H9 (cell line): Measurements from ENCODE around the gene UQCC2. TPM values are rescaled to one million over a fixed set of nuclear protein-coding genes. Genes with fewer than 3 reads are reported as not detected.

ENCODE experiments used
- DNase-seq: peaks from one replicate; pipeline ENCODE4 v3.0.0-alpha.2; 2017
- H2AFZ ChIP-seq: one replicate; pipeline ENCODE4 v1.6.1; 2013; ENCODE audit warnings: mild to moderate bottlenecking, low read length, control low read depth, moderate library complexity
- H2AK5ac ChIP-seq: 2 replicates; pipeline ENCODE4 v1.6.1; 2013; ENCODE audit warnings: low read length, control low read depth, mixed read lengths; ENCODE audit not compliant: insufficient read length
- H2BK120ac ChIP-seq: one replicate; pipeline ENCODE4 v1.6.1; 2013; ENCODE audit warnings: low read depth, mild to moderate bottlenecking, low read length, control low read depth, inconsistent platforms; ENCODE audit not compliant: poor library complexity, severe bottlenecking
- H2BK12ac ChIP-seq: 2 replicates; pipeline ENCODE4 v1.6.1; 2013; ENCODE audit warnings: low read length, control low read depth, mixed read lengths, low read depth; ENCODE audit not compliant: insufficient read length
- H2BK15ac ChIP-seq: 2 replicates; pipeline ENCODE4 v1.6.1; 2013; ENCODE audit warnings: low read depth, low read length, control low read depth
- H2BK20ac ChIP-seq: one replicate; pipeline ENCODE4 v1.6.1; 2013; ENCODE audit warnings: low read depth, mild to moderate bottlenecking, low read length, control low read depth, inconsistent platforms; ENCODE audit not compliant: poor library complexity, severe bottlenecking
- H2BK5ac ChIP-seq: 2 replicates; pipeline ENCODE4 v1.6.1; 2013; ENCODE audit warnings: low read length, control low read depth, mixed read lengths; ENCODE audit not compliant: insufficient read length
- H3K14ac ChIP-seq: 2 replicates; pipeline ENCODE4 v1.6.1; 2013; ENCODE audit warnings: low read length, control low read depth; ENCODE audit not compliant: insufficient read depth
- H3K18ac ChIP-seq: 2 replicates; pipeline ENCODE4 v1.6.1; 2013; ENCODE audit warnings: low read depth, mild to moderate bottlenecking, mixed read lengths, low read length, control low read depth; ENCODE audit not compliant: insufficient read length
- H3K23ac ChIP-seq: 2 replicates; pipeline ENCODE4 v1.6.1; 2013; ENCODE audit warnings: low read length, control low read depth, mixed read lengths, low read depth; ENCODE audit not compliant: insufficient read length
- H3K23me2 ChIP-seq: 2 replicates; pipeline ENCODE4 v1.6.1; 2013; ENCODE audit warnings: low read depth, mild to moderate bottlenecking, mixed read lengths, low read length, control low read depth; ENCODE audit not compliant: insufficient read length, poor library complexity, severe bottlenecking
- H3K27ac ChIP-seq: 2 replicates; pipeline ENCODE4 v1.5.1; 2013; ENCODE audit warnings: low read length, control low read depth, mixed read lengths, low read depth; ENCODE audit not compliant: insufficient read length
- H3K27me3 ChIP-seq: 2 replicates; pipeline ENCODE4 v1.6.1; 2013; ENCODE audit warnings: low read length, control low read depth, inconsistent platforms; ENCODE audit not compliant: insufficient read depth
- H3K4ac ChIP-seq: 2 replicates; pipeline ENCODE4 v1.6.1; 2013; ENCODE audit warnings: low read depth, mild to moderate bottlenecking, control low read depth, inconsistent platforms, low read length, moderate library complexity
- H3K4me1 ChIP-seq: 2 replicates; pipeline ENCODE4 v1.6.1; 2013; ENCODE audit warnings: low read length, control low read depth, inconsistent platforms; ENCODE audit not compliant: insufficient read depth
- H3K4me2 ChIP-seq: 2 replicates; pipeline ENCODE4 v1.6.1; 2013; ENCODE audit warnings: low read length, control low read depth, mixed read lengths; ENCODE audit not compliant: insufficient read length, insufficient read depth
- H3K56ac ChIP-seq: 2 replicates; pipeline ENCODE4 v1.6.1; 2013; ENCODE audit warnings: low read depth, mild to moderate bottlenecking, mixed read lengths, low read length, control low read depth; ENCODE audit not compliant: insufficient read length
- H3K79me1 ChIP-seq: 2 replicates; pipeline ENCODE4 v1.6.1; 2013; ENCODE audit warnings: low read depth, mild to moderate bottlenecking, moderate library complexity, low read length, control low read depth, inconsistent platforms; ENCODE audit not compliant: insufficient read depth, poor library complexity, severe bottlenecking
- H3K79me2 ChIP-seq: 2 replicates; pipeline ENCODE4 v1.6.1; 2013; ENCODE audit warnings: low read length, control low read depth, inconsistent platforms; ENCODE audit not compliant: insufficient read depth
- H3K9ac ChIP-seq: 2 replicates; pipeline ENCODE4 v1.6.1; 2013; ENCODE audit warnings: low read length, control low read depth, mixed read lengths; ENCODE audit not compliant: insufficient read length; ENCODE audit errors: extremely low read depth
- H3K9me3 ChIP-seq: one replicate; pipeline ENCODE4 v1.6.1; 2013; ENCODE audit warnings: low read depth, low read length, inconsistent platforms; ENCODE audit not compliant: control insufficient read depth
- H3T11ph ChIP-seq: one replicate; pipeline ENCODE4 v1.6.1; 2013; ENCODE audit warnings: mild to moderate bottlenecking, low read length, control low read depth, inconsistent platforms
- H4K20me1 ChIP-seq: one replicate; pipeline ENCODE4 v1.6.1; 2013; ENCODE audit not compliant: control insufficient read depth, insufficient read length, insufficient read depth
- H4K5ac ChIP-seq: 2 replicates; pipeline ENCODE4 v1.6.1; 2013; ENCODE audit warnings: low read depth, mild to moderate bottlenecking, mixed read lengths, low read length, control low read depth; ENCODE audit not compliant: insufficient read length
- H4K8ac ChIP-seq: replicated peaks from 2 replicates; pipeline ENCODE4 v1.6.1; 2013; ENCODE audit warnings: low read length, control low read depth, mixed read lengths, low read depth; ENCODE audit not compliant: insufficient read length
- H4K91ac ChIP-seq: 2 replicates; pipeline ENCODE4 v1.6.1; 2013; ENCODE audit warnings: low read depth, mild to moderate bottlenecking, moderate library complexity, mixed read lengths, low read length, control low read depth; ENCODE audit not compliant: insufficient read length
- H3K27ac Mint-ChIP-seq, 3 experiments: 2 replicates in 2 of 3; 3 replicates in 1 of 3; pipeline ENCODE4 v1.8.0; 2020 to 2021; ENCODE audit warnings: mixed read lengths in 3 of 3, mild to moderate bottlenecking in 1 of 3, moderate library complexity in 1 of 3
- H3K27me3 Mint-ChIP-seq: 2 replicates; pipeline ENCODE4 v1.8.0; 2021; ENCODE audit warnings: low read depth, mild to moderate bottlenecking, moderate library complexity, mixed read lengths
- H3K36me3 Mint-ChIP-seq, 3 experiments: 2 replicates in 2 of 3; 3 replicates in 1 of 3; pipeline ENCODE4 v1.8.0; 2020 to 2021; ENCODE audit warnings: low read depth in 3 of 3, mixed read lengths in 3 of 3; ENCODE audit not compliant: insufficient read depth in 1 of 3
- H3K4me1 Mint-ChIP-seq, 2 experiments: 2 replicates each; pipeline ENCODE4 v1.8.0; 2020; ENCODE audit warnings: mixed read lengths in 2 of 2
- H3K4me3 Mint-ChIP-seq, 2 experiments: 2 replicates in 1 of 2; 3 replicates in 1 of 2; pipeline ENCODE4 v1.8.0; 2020 to 2021; ENCODE audit warnings: mild to moderate bottlenecking in 2 of 2, mixed read lengths in 2 of 2, moderate library complexity in 1 of 2
- H3K9me3 Mint-ChIP-seq, 2 experiments: 2 replicates in 1 of 2; 3 replicates in 1 of 2; pipeline ENCODE4 v1.8.0; 2020; ENCODE audit warnings: mild to moderate bottlenecking in 2 of 2, mixed read lengths in 2 of 2, moderate library complexity in 1 of 2
- WGBS: extraction: QIAGEN DNeasy Blood & Tissue Kit; methylation state at CpG from one replicate; pipeline ENCODE4 v1.1.7; 2013; ENCODE audit warnings: missing lambda C conversion rate, low lambda C conversion rate, mixed read lengths; ENCODE audit not compliant: insufficient read length; ENCODE audit errors: extremely low coverage; 5-methylcytosine and 5-hydroxymethylcytosine counted together
- total RNA-seq: library from RNA; stranded (reverse); gene quantifications from 2 replicates; pipeline ENCODE4 v1.2.1, GENCODE V29; 2021
- TF ChIP-seq, protein P1 (sequence below): fragments of 200-600 bp; sonication (generic); conservative IDR thresholded peaks from 3 replicates; pipeline ENCODE4 v1.8.0; 2021; ENCODE audit warnings: antibody characterized with exemption, mild to moderate bottlenecking

The UQCC2 gene
- total RNA-seq, 1 experiment from 2014 or later: 140 TPM

- Mint-ChIP-seq H3K27ac (no peak overlapping the region), H3K4me3 (no peak overlapping the region), H3K4me1 (peaks cover 35 to 36% of the 10 kb centered on the region in 2 experiments), H3K36me3 (no peaks in the 10 kb centered on the region), H3K27me3 (peaks cover 11% of the 10 kb centered on the region), H3K9me3 (no peaks in the 10 kb centered on the region)
- no peak overlapping the region for H4K8ac ChIP-seq
- no peak overlapping the region for H3K23ac ChIP-seq
- H2BK12ac ChIP-seq: no peak overlapping the region
- no peaks in the 10 kb centered on the region for H3K23me2 ChIP-seq
- H3K79me1 ChIP-seq: no peaks in the 10 kb centered on the region
- no peak overlapping the region for H3K18ac ChIP-seq
- no peak for DNase-seq
- no peak overlapping the region for H3K27ac ChIP-seq
- no peaks in the 10 kb centered on the region for H3K27me3 ChIP-seq
- peaks cover 4% of the 10 kb centered on the region; the same call in 1 of the 2 replicates for H3K4me1 ChIP-seq
- no peak overlapping the region for H3K4ac ChIP-seq
- no peak overlapping the region for H2BK20ac ChIP-seq
- H2AK5ac ChIP-seq: no peak overlapping the region
- H3T11ph ChIP-seq: no peak overlapping the region
- no peaks in the 10 kb centered on the region for H3K9me3 ChIP-seq
- TF ChIP-seq, protein P1, sequence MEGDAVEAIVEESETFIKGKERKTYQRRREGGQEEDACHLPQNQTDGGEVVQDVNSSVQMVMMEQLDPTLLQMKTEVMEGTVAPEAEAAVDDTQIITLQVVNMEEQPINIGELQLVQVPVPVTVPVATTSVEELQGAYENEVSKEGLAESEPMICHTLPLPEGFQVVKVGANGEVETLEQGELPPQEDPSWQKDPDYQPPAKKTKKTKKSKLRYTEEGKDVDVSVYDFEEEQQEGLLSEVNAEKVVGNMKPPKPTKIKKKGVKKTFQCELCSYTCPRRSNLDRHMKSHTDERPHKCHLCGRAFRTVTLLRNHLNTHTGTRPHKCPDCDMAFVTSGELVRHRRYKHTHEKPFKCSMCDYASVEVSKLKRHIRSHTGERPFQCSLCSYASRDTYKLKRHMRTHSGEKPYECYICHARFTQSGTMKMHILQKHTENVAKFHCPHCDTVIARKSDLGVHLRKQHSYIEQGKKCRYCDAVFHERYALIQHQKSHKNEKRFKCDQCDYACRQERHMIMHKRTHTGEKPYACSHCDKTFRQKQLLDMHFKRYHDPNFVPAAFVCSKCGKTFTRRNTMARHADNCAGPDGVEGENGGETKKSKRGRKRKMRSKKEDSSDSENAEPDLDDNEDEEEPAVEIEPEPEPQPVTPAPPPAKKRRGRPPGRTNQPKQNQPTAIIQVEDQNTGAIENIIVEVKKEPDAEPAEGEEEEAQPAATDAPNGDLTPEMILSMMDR: no peak
- no peak overlapping the region for H3K4me2 ChIP-seq
- H2BK5ac ChIP-seq: no peak overlapping the region
- no peaks in the 10 kb centered on the region for H3K79me2 ChIP-seq
- no peak overlapping the region for H4K91ac ChIP-seq
- H2AFZ ChIP-seq: no peak overlapping the region
- no CpG with 5 or more reads among the region's 5 CpGs for WGBS
- no peak overlapping the region for H3K14ac ChIP-seq
- no peak overlapping the region for H4K5ac ChIP-seq
- no peak overlapping the region for H2BK15ac ChIP-seq
- H3K9ac ChIP-seq: no peak overlapping the region
- H2BK120ac ChIP-seq: no peak overlapping the region
- H3K56ac ChIP-seq: no peak overlapping the region
- H4K20me1 ChIP-seq: no peaks in the 10 kb centered on the region
Observed at GRCh38 chr6:33721508-33721907, 10.0 kb upstream of the UQCC2 start.
